IPS-18a (cell line): ENCODE data around the gene COL18A1.

Source experiments
- H3K27ac ChIP-seq: one replicate; pipeline ENCODE4 v1.5.1; 2013; ENCODE audit warnings: low read length
- H3K27me3 ChIP-seq: one replicate; pipeline ENCODE4 v1.6.1; 2013; ENCODE audit warnings: mild to moderate bottlenecking, low read length; ENCODE audit not compliant: control insufficient read depth, insufficient read depth
- H3K36me3 ChIP-seq: one replicate; pipeline ENCODE4 v1.6.1; 2013; ENCODE audit warnings: low read depth, low read length; ENCODE audit not compliant: control insufficient read depth
- H3K4me1 ChIP-seq: one replicate; pipeline ENCODE4 v1.6.1; 2013; ENCODE audit warnings: low read depth, low read length; ENCODE audit not compliant: control insufficient read depth
- H3K4me3 ChIP-seq: one replicate; pipeline ENCODE4 v1.5.1; 2013; ENCODE audit warnings: low read length
- H3K9ac ChIP-seq: one replicate; pipeline ENCODE4 v1.6.1; 2013; ENCODE audit warnings: mild to moderate bottlenecking, low read length, moderate library complexity
- H3K9me3 ChIP-seq: one replicate; pipeline ENCODE4 v1.6.1; 2013; ENCODE audit warnings: low read depth, low read length; ENCODE audit not compliant: control insufficient read depth

COL18A1 gene

DNA sequence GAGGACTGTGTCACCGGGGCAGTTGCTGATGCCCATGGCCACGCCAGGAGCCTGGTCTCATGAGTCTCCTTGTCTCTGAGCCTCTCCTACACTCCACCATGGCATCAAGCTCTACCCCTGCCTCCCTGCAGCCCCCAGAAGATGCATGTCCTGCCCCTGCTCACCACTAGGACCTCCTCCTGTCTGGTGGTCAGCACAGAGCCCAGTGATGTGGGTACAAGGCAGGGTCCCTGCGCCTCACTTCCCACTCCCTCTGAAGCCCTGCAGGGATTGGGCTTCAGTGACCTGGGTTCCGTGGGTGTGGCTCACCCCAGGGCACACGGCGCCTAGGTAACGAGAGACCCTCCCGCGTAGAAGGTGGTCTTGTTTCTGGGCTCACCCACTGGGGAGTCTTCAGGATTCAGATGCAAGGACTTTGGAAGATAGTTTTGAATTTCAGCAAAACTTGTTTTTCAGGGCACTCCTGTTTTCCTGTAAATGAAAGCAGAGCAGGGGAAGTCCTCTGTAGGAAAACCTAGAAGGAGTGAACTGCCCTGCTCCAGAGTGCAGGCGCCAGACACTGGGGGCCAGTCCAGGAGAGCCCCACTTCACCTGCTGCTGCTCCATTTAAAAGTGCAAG is 2.8 kb downstream of the COL18A1 start:
- Histone ChIP-seq H3K36me3 (no peaks in the 10 kb centered on the region), H3K9ac (peak overlapping the region; percentile 88), H3K4me3 (peak overlapping the region; percentile 82), H3K4me1 (peaks cover 42% of the 10 kb centered on the region), H3K27ac (peak overlapping the region; percentile 1), H3K9me3 (no peaks in the 10 kb centered on the region), H3K27me3 (peaks cover 17% of the 10 kb centered on the region)

DNA sequence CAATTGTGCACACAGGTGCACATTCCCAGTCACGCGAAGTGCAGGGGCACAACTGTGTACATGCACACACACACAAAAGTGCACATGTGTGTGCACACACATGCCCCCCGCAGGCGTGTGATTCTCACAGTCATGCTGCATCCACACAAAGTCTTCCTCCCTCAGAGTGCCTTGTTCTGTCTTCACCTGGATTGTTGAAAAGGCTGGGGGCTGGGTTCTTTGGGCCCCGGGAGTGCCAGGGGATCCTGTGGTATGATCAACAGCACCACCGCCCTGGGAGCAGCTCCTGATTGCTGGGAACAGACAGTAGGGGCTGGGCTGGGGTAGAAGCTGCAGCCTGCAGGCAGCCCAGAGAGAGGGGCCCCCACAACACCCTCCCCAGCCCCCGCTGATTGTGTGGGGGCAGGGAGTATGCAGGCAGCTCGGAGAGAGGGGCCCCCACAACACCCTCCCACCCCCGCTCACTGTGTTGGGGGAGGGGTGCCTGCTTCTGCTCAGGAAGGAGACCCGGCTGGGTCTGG is 3.4 kb downstream of the COL18A1 start:
- peak overlapping the region; percentile 8 for H3K4me3 ChIP-seq

DNA sequence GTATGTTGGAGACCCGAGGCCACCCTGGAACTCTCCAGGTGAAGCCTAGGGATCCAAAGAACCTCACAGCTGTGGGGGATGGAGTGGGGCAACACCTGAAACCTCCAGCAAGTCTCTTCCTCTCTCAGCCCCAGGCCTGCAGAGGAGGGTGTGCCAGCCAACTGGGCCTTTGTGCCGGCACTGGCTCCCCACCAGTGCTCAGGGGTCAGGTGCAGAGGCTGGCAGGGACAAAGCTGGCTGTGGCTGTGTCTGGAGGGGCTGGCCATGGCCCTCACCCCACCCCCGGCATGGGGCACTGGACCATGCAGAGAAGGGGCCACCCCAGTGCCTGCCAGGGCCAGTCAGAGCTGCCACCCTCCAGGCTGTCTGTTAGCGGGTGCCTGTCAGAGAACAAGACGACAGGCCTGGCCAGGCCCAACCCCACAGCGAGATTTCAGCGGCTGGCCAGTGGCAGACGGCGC is 3.9 kb downstream of the COL18A1 start:
- H3K36me3 ChIP-seq, result no peaks in the 10 kb centered on the region
- peaks cover 6% of the 10 kb centered on the region for H3K27me3 ChIP-seq
- H3K4me1 ChIP-seq, result peaks cover 45% of the 10 kb centered on the region
- no peak overlapping the region for H3K27ac ChIP-seq
- H3K9ac ChIP-seq, result no peak overlapping the region
- H3K9me3 ChIP-seq, result no peaks in the 10 kb centered on the region
- no peak overlapping the region for H3K4me3 ChIP-seq

More for the DNA sequence above, 3.4 kb downstream of the COL18A1 start:
- peak overlapping the region; percentile 88 for H3K9ac ChIP-seq
- no peaks in the 10 kb centered on the region for H3K9me3 ChIP-seq
- peaks cover 47% of the 10 kb centered on the region for H3K4me1 ChIP-seq
- no peaks in the 10 kb centered on the region for H3K36me3 ChIP-seq
- peaks cover 11% of the 10 kb centered on the region for H3K27me3 ChIP-seq
- no peak overlapping the region for H3K27ac ChIP-seq

DNA sequence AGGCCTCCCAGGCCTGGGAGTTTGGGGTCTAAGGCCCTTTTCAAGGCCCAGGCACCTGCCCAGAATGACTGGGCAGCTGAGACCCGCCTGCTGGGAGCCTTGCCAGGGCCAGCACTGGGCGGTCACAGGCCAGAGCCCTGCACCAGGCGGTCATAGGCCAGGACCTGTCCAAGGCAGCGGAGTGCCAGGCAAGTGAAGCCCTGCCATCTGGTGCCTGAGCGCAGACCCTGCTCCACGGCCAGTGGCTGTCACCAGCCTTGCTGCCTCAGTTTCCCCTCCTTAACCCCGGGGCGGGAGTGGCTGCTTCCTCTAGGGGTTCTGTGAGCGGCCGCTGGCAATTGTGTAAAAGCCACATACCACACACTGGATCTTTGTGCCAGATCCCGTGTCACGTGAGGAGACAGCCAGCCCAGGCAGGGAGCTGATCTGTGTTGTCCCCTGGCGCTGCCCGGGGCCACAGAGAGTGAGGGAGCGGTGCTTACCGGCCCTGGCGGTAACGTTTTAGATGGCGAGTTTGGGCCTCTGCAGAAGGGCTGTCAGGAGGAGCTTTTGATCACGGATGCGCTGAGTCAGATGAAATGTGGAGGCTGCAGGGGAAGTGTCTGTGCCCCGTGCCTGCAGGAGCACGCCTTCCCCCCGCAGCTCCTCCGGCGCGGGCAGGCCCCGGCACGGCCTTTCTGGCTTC is 4.6 kb downstream of the COL18A1 start:
- Histone ChIP-seq H3K4me1 (peaks cover 39% of the 10 kb centered on the region), H3K9me3 (no peaks in the 10 kb centered on the region), H3K36me3 (no peaks in the 10 kb centered on the region), H3K27ac (no peak overlapping the region), H3K9ac (no peak overlapping the region), H3K27me3 (no peaks in the 10 kb centered on the region), H3K4me3 (no peak overlapping the region)

DNA sequence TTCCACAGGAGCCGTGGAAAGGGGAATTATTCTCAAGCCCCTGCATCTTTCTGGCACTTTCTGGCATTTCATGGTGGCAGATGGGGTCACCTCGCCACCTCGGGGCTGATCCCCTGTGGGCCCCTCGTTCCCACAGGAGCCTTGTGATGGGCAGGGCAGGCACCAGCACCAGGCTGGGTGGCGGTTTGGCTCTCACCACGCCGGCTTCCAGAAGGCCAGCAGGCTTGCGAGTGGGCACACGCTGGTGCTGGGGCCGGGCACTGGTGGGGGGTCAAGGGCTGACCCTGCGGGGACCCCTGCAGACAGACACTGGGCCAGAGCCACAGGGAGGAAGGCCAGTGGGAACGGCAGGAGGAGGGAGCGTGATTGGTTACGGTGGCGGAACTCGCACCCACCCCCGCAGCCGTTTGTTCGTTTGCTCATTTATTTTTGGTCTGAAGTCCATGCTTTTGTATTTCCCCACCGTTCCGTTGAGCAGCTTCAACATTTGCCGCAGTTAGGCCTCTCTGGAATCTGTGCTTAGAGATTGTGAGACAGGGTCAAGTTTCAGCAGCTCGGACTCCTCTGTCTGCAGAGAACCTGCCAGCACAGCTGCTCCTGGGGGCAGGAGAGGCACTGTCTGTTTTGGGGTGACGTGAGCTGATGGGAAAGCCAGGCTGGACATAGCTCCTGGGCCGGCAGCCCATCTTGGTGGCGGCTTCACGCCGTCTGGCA is 5.3 kb downstream of the COL18A1 start:
- Histone ChIP-seq H3K4me3 (no peak overlapping the region), H3K4me1 (peaks cover 39% of the 10 kb centered on the region), H3K36me3 (peaks cover 4% of the 10 kb centered on the region), H3K9ac (no peak overlapping the region), H3K9me3 (no peaks in the 10 kb centered on the region), H3K27me3 (no peaks in the 10 kb centered on the region), H3K27ac (no peak overlapping the region)

DNA sequence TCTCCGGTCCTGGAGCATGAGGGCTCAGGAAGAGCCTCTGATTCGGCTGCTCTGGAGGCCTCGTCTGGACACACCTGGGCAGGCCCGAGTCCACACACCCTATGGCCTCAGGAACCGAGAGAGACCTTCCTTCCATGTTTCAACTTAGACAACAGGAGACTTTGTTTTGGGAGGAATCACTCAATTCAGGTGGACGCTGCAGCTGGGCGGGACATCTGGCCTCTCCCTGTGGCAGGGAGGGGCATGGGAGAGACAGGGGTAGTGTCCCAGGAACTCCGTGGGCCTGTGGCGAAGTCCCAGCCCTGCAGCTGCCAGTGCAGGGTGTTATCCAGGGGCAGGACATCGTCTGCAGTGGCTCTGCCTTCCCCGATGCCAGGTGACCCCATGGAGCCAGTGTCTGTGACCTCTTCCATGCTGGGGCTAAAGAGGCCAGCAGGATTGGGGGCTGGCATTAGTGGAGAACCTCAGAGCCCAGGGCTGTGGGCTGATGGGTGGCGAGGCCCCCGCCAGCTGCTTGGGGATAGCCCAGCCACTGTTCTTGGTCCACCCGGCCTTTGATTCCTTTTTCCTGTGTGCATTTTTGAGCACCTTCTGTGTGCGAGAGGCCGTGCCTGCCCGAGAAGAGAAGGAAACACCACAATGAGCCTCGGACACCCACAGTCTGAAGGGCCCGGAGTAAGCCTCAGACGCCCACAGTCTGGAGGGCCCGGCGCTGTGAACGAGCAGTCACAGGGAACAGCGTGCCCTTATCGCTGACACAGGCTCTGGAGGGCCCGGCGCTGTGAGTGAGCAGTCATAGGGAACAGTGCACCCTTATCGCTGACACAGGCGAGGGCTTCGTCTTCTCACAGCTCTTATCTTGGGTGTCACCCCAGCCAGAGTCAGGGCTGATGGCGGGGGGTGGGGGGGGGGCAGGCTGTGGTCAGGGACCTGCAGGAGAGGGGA is 6.2 kb downstream of the COL18A1 start:
- Histone ChIP-seq H3K27me3 (no peaks in the 10 kb centered on the region), H3K9me3 (no peaks in the 10 kb centered on the region), H3K27ac (no peak overlapping the region), H3K4me3 (no peak overlapping the region), H3K4me1 (peaks cover 45% of the 10 kb centered on the region), H3K36me3 (peaks cover 4% of the 10 kb centered on the region), H3K9ac (no peak overlapping the region)

DNA sequence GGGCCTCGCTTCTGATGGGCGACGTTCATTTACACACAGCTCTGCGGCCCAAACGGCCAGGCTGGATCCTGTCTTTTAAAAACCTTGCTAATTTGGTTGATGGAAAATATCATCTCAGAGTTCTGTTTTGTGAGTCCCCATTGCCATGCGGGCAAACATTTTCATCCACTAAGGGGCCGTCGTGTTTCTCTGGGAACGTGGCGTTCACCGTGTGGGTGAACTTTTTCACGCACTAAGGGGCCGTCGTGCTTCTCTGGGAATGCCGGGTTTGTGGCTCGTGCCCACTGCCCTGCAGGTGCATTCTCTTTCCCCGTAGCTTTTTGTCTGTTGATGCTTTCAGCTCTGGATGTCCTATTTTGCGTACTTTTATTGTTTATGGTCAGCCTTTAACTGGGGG is 6.8 kb downstream of the COL18A1 start:
- no peaks in the 10 kb centered on the region for H3K27me3 ChIP-seq
- peaks cover 4% of the 10 kb centered on the region for H3K36me3 ChIP-seq
- H3K9ac ChIP-seq, result no peak overlapping the region
- H3K9me3 ChIP-seq, result no peaks in the 10 kb centered on the region
- no peak overlapping the region for H3K4me3 ChIP-seq
- no peak overlapping the region for H3K27ac ChIP-seq
- H3K4me1 ChIP-seq, result peaks cover 50% of the 10 kb centered on the region

DNA sequence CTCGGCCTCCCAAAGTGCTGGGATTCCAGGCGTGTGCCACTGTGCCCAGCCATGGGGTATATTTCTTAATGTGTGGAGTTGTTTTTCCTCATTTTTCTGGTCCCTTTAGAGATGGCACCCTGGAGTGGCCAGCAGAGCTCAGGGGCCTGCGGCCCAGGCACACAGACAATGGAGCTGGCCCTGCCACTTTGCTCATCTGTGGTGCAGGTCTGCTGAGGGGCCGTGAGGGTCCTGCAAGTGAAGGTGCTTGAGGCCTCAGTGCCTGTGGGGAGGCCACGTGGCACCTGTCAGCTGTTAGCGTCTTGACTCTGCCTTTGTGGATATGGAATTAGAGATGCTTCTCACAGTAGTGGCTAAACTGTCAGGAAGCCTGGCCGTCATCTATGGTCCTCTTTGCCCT is 7.5 kb downstream of the COL18A1 start:
- no peak overlapping the region for H3K27ac ChIP-seq
- peaks cover 49% of the 10 kb centered on the region for H3K4me1 ChIP-seq
- H3K9ac ChIP-seq, result no peak overlapping the region

DNA sequence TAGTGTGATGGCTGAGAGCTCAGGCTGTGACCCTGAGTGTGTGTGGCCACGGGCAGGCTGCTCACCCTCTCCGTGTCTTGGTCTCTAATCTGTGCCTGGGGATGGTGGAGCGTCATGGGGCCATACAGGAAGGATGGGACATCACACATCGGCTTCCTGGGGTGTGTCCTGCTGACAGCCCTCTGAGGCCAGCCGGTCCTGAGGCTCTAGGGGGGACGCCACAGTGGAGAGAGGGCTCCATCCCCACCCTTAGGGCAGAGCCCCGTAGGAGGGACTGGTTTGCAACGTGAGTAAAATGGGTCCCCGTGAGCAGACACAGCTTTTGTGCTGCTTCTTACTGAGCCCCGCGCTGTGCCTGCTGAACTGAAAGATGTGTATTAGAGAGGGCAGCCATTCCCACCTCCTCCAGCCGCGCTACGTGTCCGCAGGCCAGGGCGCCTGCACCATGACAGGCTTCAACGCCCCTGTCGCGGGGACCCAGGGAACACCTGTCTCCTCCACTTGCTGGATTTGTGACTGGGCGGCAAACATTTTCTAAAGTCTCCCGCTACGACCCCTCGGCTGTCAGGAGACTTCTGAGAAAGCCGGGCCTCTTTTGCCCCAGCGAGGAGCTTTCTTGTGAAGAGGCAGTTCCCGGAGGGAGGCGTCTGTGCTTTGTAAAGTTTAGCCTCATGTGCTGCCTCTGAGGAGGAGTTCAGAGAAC is 8.1 kb downstream of the COL18A1 start:
- Histone ChIP-seq H3K27ac (no peak overlapping the region), H3K27me3 (no peaks in the 10 kb centered on the region), H3K4me3 (no peak overlapping the region), H3K9ac (no peak overlapping the region), H3K36me3 (peaks cover 4% of the 10 kb centered on the region), H3K9me3 (no peaks in the 10 kb centered on the region), H3K4me1 (peaks cover 43% of the 10 kb centered on the region)

More for the DNA sequence above, 7.5 kb downstream of the COL18A1 start:
- H3K27me3 ChIP-seq, result no peaks in the 10 kb centered on the region
- no peak overlapping the region for H3K4me3 ChIP-seq
- peaks cover 4% of the 10 kb centered on the region for H3K36me3 ChIP-seq
- H3K9me3 ChIP-seq, result no peaks in the 10 kb centered on the region

DNA sequence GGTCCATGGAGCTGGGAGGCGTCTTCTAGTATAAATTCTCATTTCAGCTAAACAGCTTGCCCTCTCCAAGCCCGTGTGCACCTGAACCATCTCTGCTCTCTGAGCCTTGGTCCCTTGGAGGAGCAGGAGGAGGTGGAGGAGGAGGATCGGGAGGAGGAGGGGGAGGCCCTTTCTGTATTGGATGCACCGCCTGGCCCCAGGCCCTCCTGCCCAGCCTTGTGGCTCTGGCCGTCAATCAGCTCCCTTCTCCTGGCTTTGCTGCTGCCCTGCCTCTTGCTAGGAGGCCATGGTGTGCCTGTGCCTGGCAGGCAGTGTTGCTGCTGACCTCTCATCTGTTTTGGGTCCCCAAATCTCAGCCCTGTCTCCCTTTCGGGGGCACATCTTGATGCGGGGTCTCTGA is 9.0 kb downstream of the COL18A1 start:
- H3K4me1 ChIP-seq, result peaks cover 36% of the 10 kb centered on the region
- no peak overlapping the region for H3K27ac ChIP-seq

More for the DNA sequence above, 9.0 kb downstream of the COL18A1 start:
- H3K36me3 ChIP-seq, result peaks cover 4% of the 10 kb centered on the region
- H3K9ac ChIP-seq, result no peak overlapping the region
- no peaks in the 10 kb centered on the region for H3K27me3 ChIP-seq
- H3K4me3 ChIP-seq, result no peak overlapping the region
- no peaks in the 10 kb centered on the region for H3K9me3 ChIP-seq
